Stimulated activated effector memory CD8-positive, alpha-beta T cell treated with anti-CD3 and anti-CD28 coated beads, Interleukin-12 subunit alpha, Interleukin-12 subunit beta, amount 100 ng/mL, for 72 hours (primary cell): ENCODE results near the gene CXCR3.
A peak's percentile ranks its signal among the peaks of the same experiment; 100 is the strongest.
"Not testable (repeated sequence)": the region's sequence is repeated elsewhere in the genome, so short reads cannot be mapped to it uniquely, and the experiment has no call there.

Source experiments
- ATAC-seq: fragments of 150-1000 bp; cut with Tn5 transposase; 2 replicates; pipeline ENCODE4 v1.10.0; 2021
- DNase-seq, 2 donors: peaks; one replicate each; pipeline ENCODE4 v3.0.0; 2021 to 2022; ENCODE audit warnings: low spot score in 2 of 2
- H3K27ac Mint-ChIP-seq: one replicate; pipeline ENCODE4 v1.8.0; 2022; ENCODE audit warnings: mild to moderate bottlenecking, mixed read lengths
- H3K36me3 Mint-ChIP-seq: one replicate; pipeline ENCODE4 v1.8.0; 2022; ENCODE audit warnings: mild to moderate bottlenecking, mixed read lengths
- H3K4me1 Mint-ChIP-seq: one replicate; pipeline ENCODE4 v1.8.0; 2022; ENCODE audit warnings: mixed read lengths
- H3K4me3 Mint-ChIP-seq: one replicate; pipeline ENCODE4 v1.8.0; 2022; ENCODE audit warnings: mild to moderate bottlenecking, mixed read lengths
- H3K9me3 Mint-ChIP-seq: one replicate; pipeline ENCODE4 v1.8.0; 2022; ENCODE audit warnings: mixed read lengths

CXCR3 gene

DNA sequence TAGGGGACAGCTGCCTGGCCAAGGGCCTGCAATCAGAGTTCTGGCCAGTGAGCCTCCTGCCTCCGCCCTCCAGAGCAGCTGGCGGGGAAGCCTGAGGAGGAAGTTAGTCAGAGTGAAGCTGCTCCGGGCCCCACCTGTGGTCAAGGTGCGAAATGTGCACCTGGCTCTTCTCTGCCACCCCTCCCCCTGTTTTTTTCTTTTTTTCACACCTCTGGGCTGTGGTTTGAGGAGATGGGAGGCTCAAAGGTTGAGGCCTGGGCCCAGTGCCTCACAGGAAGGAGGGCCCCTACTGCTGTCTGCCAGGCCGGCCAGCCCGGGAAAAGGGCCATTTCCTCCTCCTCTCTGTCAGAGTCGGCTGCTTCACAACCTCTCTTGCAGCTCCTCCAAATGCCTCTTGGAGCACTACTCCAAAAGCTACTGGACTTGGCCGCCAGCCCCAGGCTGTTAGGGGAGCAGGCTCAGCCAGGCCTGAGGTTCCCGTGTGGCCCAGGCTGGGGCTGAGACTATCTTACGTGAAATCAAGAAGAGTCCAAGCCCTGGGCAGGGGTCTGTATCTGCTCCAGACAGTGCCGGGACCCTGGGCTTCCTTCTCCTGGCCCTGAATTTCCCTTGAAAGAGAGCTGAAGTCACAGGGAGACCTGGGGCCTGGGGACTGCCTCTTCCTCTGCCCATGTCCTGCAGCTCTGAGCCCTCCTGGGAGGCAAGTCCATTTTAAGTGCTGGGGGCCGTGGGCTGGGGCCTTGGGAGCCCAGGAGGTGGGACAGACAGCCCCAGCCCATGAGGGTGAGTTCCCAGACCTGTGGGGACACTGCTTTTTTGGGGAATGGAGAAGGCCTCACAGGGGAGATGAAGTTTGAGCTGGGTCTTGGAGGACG is 4.5 kb upstream of the CXCR3 start:
- Mint-ChIP-seq H3K27ac (peak overlapping the region; percentile 97), H3K9me3 (no peaks in the 10 kb centered on the region), H3K4me3 (peak overlapping the region; percentile 71), H3K36me3 (peaks cover 22% of the 10 kb centered on the region), H3K4me1 (peaks cover 52% of the 10 kb centered on the region)
- DNase-seq (peak in 1 of 2 donors; percentile 77), ATAC-seq (peak; percentile 70)

DNA sequence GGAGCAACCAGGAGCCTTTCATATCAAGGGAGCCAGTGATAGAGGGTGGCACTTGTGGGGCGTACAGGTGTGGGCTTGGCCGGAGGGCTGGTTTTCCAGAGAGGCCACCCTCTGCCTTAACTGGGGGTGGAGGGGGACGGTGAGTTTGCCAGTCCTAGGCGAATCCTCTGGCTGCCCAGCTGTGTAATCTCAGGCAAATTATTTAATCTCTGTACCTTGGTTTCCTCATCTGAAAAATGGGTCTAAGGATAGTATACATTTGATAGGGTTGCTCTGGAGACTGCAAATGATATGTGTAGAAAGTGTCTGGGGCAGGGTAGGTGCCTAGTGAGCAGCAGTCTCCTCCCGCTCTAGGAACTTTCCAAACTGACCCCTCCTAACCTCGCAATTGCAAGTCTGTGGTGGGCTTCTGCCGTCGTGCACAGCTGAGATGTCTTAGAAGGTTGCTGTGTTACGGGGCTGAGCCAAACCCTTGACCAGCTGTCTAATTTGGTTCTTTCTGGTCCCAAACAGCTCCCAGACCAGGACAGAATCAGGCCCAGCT is 3.8 kb upstream of the CXCR3 start:
- H3K4me3 Mint-ChIP-seq = peak overlapping the region; percentile 71
- peak overlapping the region; percentile 97 for H3K27ac Mint-ChIP-seq
- H3K4me1 Mint-ChIP-seq = peaks cover 60% of the 10 kb centered on the region
- no peak for DNase-seq
- H3K36me3 Mint-ChIP-seq = peaks cover 27% of the 10 kb centered on the region
- no peak for ATAC-seq
- no peaks in the 10 kb centered on the region for H3K9me3 Mint-ChIP-seq

DNA sequence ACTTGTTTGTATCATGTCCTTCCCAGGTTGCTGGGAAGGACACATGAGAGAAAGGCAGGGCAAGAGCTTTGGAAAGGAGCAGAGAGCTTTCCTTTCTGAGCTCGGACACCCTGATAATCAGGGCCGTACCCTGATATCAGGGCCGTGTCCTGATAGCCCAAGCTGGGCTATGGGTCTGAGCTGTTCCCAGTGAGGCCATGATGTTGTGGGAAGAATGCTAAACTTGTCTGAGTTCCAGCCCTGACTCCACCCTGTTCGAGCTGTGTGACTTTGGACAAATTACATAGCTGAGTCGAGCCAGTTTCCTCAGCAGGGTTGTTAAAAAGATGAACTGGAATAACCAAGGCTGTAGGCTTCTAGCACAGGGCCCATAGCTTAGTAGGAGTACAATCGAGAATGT is 3.3 kb upstream of the CXCR3 start:
- Mint-ChIP-seq H3K36me3 (peaks cover 32% of the 10 kb centered on the region), H3K27ac (peak overlapping the region; percentile 84), H3K9me3 (no peaks in the 10 kb centered on the region), H3K4me3 (peak overlapping the region; percentile 71), H3K4me1 (peaks cover 65% of the 10 kb centered on the region)
- no peak for DNase-seq
- no peak for ATAC-seq

DNA sequence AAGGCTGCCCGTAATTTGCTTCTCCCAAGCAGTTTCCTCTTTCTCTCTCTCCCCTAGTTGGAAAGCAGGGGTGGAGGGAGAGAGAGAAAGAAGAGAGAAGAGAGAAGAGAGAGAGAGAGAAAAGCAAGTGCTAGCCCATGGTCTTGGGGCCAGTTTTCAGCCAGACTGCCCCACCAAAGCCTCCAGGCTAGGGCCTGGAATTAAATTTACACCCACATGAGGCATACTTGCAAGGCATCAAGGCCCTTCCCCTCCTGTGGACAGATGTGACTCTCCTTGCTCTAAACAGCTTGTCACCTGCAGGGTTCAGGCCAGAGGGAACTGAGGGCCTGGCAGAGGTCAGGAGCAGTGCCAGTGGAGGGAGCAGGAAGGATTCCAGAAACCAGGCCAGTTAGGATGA is 1.7 kb upstream of the CXCR3 start:
- ATAC-seq (no peak), DNase-seq (no peak)
- H3K4me1 Mint-ChIP-seq = peaks cover 81% of the 10 kb centered on the region
- H3K36me3 Mint-ChIP-seq = peaks cover 48% of the 10 kb centered on the region
- H3K27ac Mint-ChIP-seq = peak overlapping the region; percentile 95
- H3K9me3 Mint-ChIP-seq = no peaks in the 10 kb centered on the region
- H3K4me3 Mint-ChIP-seq = peak overlapping the region; percentile 83

DNA sequence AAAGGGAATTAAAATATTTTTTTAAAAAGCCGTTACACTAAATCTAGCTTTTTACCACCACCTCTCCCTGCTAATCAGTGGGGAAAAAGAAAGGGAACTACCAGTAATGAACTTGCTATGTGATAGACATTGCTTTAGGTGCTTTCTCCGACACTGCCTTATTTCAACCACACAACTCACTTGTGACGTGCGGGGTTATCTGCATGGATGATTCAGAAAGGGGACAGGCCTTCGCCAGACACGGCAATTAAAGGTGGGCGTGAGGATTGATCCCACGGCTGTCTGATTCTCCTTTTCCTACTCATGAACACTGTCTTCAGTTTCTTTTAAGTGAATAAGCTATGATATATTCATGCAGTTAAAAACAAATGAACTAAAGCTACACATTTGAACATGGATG is 882 bp upstream of the CXCR3 start:
- H3K36me3 Mint-ChIP-seq = peaks cover 56% of the 10 kb centered on the region
- H3K27ac Mint-ChIP-seq = peak overlapping the region; percentile 95
- H3K4me1 Mint-ChIP-seq = peaks cover 84% of the 10 kb centered on the region
- no peaks in the 10 kb centered on the region for H3K9me3 Mint-ChIP-seq
- peak; percentile 57 for ATAC-seq
- peak in 1 of 2 donors; percentile 60 for DNase-seq
- peak overlapping the region; percentile 83 for H3K4me3 Mint-ChIP-seq

DNA sequence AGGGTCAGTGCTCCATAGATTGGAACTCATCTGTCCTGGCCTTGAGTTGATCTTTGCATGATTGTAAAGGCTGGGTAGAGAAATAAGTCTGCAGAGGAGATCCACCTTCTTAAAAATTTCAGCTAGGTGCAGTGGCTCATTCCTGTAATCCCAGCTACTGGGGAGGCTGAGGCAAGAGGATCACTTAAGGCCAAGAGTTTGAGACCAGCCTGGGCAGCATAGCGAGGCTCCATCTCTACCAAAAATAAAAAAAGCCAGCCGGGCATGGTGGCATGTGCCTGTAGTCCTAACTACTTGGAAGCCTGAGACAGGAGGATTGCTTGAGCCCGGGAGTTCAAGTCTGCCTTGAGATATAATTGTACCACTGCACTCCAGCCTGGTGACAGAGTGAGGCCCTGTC is 476 bp upstream of the CXCR3 start:
- peaks cover 81% of the 10 kb centered on the region for H3K4me1 Mint-ChIP-seq
- no peak for DNase-seq
- H3K4me3 Mint-ChIP-seq = peak overlapping the region; percentile 83
- no peak for ATAC-seq
- no peaks in the 10 kb centered on the region for H3K9me3 Mint-ChIP-seq
- H3K36me3 Mint-ChIP-seq = peaks cover 60% of the 10 kb centered on the region
- H3K27ac Mint-ChIP-seq = peak overlapping the region; percentile 95

DNA sequence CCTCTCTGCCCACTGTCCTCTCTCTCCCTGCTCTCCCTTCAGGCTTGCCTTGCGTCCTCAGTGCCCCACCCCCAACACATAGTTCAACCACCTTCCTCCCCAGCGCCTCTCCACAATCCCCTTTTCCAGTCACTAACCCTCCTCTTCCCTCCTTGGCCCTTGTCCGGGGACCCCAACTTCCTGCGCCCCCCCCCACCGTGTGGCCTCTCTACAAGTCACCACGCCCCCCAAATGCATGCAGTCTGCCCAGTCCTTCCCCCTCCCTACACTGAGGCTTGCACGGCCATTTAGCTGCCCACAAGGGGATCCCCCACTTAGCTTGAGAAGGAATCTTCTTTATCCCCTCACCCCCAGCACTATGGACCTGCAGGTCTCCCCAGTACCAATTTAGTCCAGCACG is 569 bp downstream of the CXCR3 start:
- H3K4me1 Mint-ChIP-seq = peaks cover 71% of the 10 kb centered on the region
- no peak for DNase-seq

DNA sequence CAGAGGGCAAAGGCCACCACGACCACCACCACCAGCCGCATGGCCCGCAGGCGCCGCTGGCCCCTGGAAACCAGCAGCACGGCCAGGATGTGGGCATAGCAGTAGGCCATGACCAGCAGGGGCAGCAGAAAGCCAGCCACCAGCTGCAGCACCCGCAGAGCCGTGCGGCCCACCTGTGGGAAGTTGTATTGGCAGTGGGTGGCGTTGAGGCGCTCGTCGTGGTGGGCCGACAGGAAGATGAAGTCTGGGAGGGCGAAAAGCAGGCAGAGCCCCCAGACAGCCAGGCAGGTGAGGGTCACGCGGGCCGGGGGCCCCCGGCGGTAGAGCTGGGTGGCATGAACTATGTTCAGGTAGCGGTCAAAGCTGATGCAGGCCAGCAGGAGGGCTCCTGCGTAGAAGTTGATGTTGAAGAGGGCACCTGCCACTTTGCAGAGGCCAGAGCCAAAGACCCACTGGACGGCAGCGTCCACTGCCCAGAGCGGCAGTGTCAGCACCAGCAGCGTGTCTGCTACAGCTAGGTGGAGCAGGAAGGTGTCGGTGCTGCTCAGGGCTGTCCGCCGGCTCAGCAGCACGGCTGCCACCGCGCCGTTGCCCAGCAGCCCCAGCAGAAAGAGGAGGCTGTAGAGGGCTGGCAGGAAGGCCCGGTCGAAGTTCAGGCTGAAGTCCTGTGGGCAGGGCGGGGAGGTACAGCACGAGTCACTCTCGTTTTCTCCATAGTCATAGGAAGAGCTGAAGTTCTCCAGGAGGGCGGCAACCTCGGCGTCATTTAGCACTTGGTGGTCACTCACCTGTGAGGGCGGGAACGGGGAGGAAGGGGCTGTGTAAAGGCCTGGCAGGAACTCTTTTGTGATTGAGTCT is 1.4 kb downstream of the CXCR3 start:
- DNase-seq (peak in 1 of 2 donors; percentile 62), ATAC-seq (peak; percentile 23)
- Mint-ChIP-seq H3K27ac (peak overlapping the region; percentile 95), H3K36me3 (peaks cover 74% of the 10 kb centered on the region), H3K9me3 (no peaks in the 10 kb centered on the region), H3K4me1 (peaks cover 63% of the 10 kb centered on the region), H3K4me3 (peak overlapping the region; percentile 83)

More for the DNA sequence above, 569 bp downstream of the CXCR3 start:
- Mint-ChIP-seq H3K9me3 (no peaks in the 10 kb centered on the region), H3K36me3 (peaks cover 69% of the 10 kb centered on the region), H3K27ac (peak overlapping the region; percentile 95), H3K4me3 (peak overlapping the region; percentile 83)
- ATAC-seq = no peak

DNA sequence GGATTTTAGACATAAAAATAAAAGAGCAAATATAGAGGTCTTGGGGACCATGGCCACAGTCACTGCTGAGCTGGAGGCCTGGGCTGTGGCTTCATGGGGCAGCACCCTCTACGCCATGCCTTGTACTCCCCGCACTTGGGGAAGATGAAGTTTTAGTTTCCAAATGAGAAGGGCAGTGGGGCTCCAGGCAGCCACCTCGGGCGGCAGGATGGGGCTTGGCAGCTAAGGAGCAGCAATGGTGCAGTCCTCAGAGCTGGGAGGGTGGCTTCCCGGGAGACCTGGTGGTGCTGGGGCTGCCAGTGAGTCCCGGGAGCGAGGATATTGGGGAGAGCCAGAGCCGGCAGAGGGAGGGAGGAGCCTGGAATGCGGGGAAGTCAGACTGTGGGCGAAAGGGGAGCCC is 2.4 kb downstream of the CXCR3 start:
- Mint-ChIP-seq H3K4me1 (peaks cover 58% of the 10 kb centered on the region), H3K9me3 (no peaks in the 10 kb centered on the region), H3K27ac (peak overlapping the region; percentile 95), H3K36me3 (peaks cover 80% of the 10 kb centered on the region), H3K4me3 (peak overlapping the region; percentile 83)
- DNase-seq = peak in 1 of 2 donors; percentile 62
- peak; percentile 44 for ATAC-seq

DNA sequence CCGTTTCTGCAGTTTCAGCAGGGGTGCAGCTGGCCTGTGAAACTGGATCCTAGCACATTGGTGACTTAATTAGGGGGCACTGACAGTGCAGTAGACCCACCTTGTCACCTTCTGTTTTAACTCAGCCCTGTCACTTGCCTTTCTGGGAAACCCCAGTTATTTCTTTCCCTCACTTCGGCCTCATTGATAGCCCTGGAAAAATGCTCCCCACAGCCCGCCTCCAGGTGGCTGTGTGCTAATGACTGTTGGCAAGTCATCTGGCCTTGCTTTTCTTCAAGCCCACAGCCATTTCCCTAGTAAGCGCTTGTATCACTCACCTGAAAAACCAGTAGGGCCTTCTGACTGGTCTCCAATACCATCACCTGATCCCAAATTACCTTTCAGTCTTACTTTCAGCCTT is 3.3 kb downstream of the CXCR3 start:
- Mint-ChIP-seq H3K36me3 (peaks cover 89% of the 10 kb centered on the region), H3K4me3 (peak overlapping the region; percentile 83), H3K27ac (peak overlapping the region; percentile 95), H3K9me3 (no peaks in the 10 kb centered on the region), H3K4me1 (peaks cover 50% of the 10 kb centered on the region)
- DNase-seq (no peak), ATAC-seq (no peak)

DNA sequence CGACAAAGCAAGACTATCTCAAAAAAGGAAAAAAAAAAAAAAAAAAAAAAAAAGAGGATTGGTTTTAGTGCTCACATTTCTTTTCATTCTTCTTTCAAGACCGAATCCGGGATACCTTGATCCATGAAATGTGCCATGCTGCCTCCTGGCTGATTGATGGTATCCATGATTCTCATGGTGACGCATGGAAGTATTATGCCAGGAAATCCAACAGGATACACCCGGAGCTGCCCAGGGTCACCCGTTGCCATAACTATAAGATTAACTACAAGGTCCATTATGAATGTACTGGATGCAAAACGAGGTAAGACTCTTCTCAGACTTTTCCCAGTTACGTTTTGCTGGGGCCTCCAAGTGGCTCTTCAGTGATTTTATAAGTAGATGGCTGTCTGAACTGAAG is 6.1 kb downstream of the CXCR3 start:
- peaks cover 49% of the 10 kb centered on the region for H3K4me1 Mint-ChIP-seq
- H3K36me3 Mint-ChIP-seq = peaks cover 99% of the 10 kb centered on the region

DNA sequence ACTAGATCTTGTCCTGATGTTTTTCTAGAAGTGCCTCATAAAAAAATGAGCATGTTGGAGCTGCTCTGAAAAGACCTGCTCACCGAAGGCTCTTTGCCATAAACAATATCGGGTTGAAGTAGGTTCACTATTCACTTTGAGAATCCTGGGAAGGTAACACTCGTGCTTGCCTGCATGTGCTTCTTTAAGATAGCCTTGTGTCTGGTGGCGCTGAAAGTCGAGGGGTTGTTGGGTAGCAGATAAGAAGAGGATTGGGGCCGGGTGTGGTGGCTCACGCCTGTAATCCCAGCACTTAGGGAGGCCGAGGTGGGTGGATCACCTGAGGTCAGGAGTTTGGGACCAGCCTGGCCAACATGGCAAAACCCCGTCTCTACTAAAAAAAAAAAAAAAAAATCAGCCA is 6.6 kb downstream of the CXCR3 start:
- not testable (repeated sequence) for ATAC-seq, H3K9me3 Mint-ChIP-seq, DNase-seq, H3K4me3 Mint-ChIP-seq
- Mint-ChIP-seq H3K36me3 (peaks cover 98% of the 10 kb centered on the region), H3K4me1 (peaks cover 47% of the 10 kb centered on the region), H3K27ac (peak overlapping the region; percentile 85)

More for the DNA sequence above, 6.1 kb downstream of the CXCR3 start:
- DNase-seq = no peak
- Mint-ChIP-seq H3K27ac (no peak overlapping the region), H3K9me3 (no peaks in the 10 kb centered on the region), H3K4me3 (no peak overlapping the region)
- ATAC-seq = no peak

DNA sequence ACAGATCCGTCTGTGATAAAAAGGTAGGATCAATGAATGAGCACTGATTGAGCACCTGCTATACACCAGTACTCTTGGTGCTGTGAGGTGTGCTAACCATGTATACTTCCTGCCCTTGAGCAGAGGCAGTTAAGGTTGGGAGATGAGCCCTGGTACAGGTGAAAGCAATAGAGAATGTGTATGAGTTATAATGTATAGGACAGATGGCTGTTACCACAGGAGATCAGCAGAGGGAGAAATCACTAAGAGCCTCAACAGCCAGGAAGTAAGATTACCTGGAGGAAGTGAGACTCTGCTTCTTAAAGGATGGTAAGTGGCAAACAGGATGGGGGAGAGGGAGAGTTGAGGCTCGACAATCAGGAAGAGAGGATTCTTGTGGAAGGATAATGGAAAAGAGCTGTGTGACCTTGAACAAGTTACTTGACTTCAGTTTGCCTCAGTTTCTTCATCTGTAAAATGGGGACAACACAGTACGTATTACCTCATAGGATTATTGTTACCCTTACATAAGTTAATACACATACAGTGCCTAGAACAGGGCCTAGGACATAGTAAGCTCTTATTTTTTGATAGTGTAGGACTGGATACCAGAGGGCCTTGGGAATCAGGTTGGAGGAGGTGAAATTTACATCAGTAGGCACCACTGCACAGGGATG is 9.1 kb downstream of the CXCR3 start:
- H3K27ac Mint-ChIP-seq = peak overlapping the region; percentile 53

DNA sequence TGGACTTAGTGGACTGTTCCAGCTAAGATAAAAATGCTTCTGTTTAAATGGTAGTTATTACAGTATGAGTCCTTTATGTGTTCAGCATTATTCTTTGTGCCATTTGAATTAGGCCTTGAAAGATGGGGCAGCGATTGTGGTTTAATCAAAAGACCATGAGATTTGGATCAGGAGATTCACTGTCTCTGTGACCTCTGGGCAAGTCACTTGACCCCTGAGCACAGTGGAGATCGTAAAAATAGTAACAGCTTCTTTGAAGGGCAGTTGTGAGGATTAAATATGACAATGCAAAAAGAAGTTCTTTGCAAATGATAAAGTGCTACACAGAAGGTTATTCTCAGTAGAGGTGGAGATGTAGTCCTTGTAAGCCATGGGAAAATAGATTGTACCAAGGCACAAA is 10.8 kb downstream of the CXCR3 start:
- Mint-ChIP-seq H3K9me3 (no peaks in the 10 kb centered on the region), H3K4me1 (peaks cover 42% of the 10 kb centered on the region), H3K36me3 (peaks cover 98% of the 10 kb centered on the region), H3K27ac (peak overlapping the region; percentile 53), H3K4me3 (peak overlapping the region; percentile 9)
- no peak for ATAC-seq
- no peak for DNase-seq

More for the DNA sequence above, 9.1 kb downstream of the CXCR3 start:
- DNase-seq (no peak), ATAC-seq (no peak)
- peaks cover 42% of the 10 kb centered on the region for H3K4me1 Mint-ChIP-seq
- H3K9me3 Mint-ChIP-seq = no peaks in the 10 kb centered on the region
- H3K36me3 Mint-ChIP-seq = peaks cover 97% of the 10 kb centered on the region
- no peak overlapping the region for H3K4me3 Mint-ChIP-seq
